Stimulated activated naive CD8-positive, alpha-beta T cell treated with anti-CD3 and anti-CD28 coated beads, Interleukin-15, Interleukin-2, amounts not matched to agents 100 ng/mL and 50 ng/mL, for 24 hours (primary cell): ENCODE results near the gene PTPRM.

Experiments used
- H3K27ac Mint-ChIP-seq: one replicate; pipeline ENCODE4 v1.8.0; 2021; ENCODE audit warnings: mild to moderate bottlenecking, mixed read lengths
- H3K27me3 Mint-ChIP-seq: one replicate; pipeline ENCODE4 v1.8.0; 2021; ENCODE audit warnings: mixed read lengths
- H3K36me3 Mint-ChIP-seq: one replicate; pipeline ENCODE4 v1.8.0; 2021; ENCODE audit warnings: low read depth, mixed read lengths
- H3K4me1 Mint-ChIP-seq: one replicate; pipeline ENCODE4 v1.8.0; 2021; ENCODE audit warnings: low read depth, mixed read lengths
- H3K4me3 Mint-ChIP-seq: one replicate; pipeline ENCODE4 v1.8.0; 2021; ENCODE audit warnings: mild to moderate bottlenecking, mixed read lengths
- H3K9me3 Mint-ChIP-seq: one replicate; pipeline ENCODE4 v1.8.0; 2021; ENCODE audit warnings: mixed read lengths

The PTPRM gene

DNA sequence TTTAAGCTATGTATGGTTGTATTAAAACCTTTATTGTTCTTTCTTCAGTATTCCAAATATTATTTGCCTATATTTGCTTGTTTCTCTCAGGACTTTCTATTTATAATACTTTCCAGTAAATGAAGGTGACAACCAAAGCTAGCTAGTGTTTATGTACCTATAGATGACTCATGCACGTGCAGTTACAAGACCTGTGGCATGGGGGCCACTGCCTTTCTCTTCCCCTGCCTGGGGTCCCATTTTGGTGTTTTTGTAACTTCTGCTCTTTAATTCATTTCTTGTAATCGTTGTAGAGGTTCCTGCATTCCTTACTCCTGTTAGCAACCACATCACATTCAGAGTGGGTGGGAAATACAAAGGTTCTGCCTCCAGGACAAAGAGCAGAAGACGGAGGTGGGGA lies 364.6 kb downstream of the PTPRM start:
- Mint-ChIP-seq H3K27ac (no peak overlapping the region), H3K4me3 (no peak overlapping the region), H3K4me1 (no peaks in the 10 kb centered on the region), H3K36me3 (no peaks in the 10 kb centered on the region), H3K9me3 (no peaks in the 10 kb centered on the region), H3K27me3 (no peaks in the 10 kb centered on the region)

DNA sequence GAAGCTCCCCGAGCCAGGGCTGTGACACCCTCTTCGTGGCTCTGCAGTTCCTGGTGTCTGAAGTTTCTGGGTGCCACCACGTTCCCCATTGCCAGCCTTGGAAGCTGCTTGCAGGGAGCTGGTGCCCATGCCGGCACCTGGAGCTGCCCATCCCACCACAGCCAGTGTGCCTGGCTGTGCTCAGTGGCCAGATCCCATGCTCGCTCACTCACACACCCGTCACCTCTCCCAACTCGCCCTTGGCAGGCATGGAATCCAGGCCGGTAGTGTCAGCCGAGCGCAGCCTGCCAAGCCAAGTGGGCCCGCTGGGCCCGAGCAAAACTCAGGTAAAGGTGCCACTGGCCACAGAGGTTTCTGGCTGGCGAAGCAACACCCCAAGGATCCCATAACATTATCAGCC lies 370.2 kb downstream of the PTPRM start:
- no peaks in the 10 kb centered on the region for H3K4me1 Mint-ChIP-seq
- no peaks in the 10 kb centered on the region for H3K36me3 Mint-ChIP-seq
- no peak overlapping the region for H3K27ac Mint-ChIP-seq
- no peaks in the 10 kb centered on the region for H3K27me3 Mint-ChIP-seq
- no peaks in the 10 kb centered on the region for H3K9me3 Mint-ChIP-seq
- no peak overlapping the region for H3K4me3 Mint-ChIP-seq

GRCh38 chr18:7939521-7939920 lies 372.4 kb downstream of the PTPRM start:
- H3K27me3 Mint-ChIP-seq = no peaks in the 10 kb centered on the region
- peaks cover 4% of the 10 kb centered on the region for H3K9me3 Mint-ChIP-seq
- H3K4me3 Mint-ChIP-seq = no peak overlapping the region
- H3K4me1 Mint-ChIP-seq = no peaks in the 10 kb centered on the region
- no peaks in the 10 kb centered on the region for H3K36me3 Mint-ChIP-seq
- no peak overlapping the region for H3K27ac Mint-ChIP-seq

DNA sequence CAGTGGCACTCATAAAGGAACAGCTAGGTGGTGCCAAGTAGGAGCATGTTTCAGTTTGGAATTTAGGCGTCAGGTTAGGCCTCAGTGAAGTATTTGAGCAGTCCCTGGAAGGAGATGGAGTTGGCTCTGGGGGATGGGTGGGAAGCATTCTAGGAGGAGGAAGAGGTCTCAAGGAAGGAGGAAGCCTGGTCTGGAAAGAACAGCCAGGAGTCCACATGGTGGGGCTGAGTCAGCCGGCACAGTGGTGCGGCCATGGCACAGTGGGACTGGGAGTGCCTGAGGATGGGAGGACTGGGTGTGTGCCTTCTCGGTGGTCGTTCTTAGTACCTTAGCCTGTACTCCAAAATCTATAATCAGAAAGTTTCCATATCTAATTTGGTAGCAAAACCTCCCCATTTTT lies 373.3 kb downstream of the PTPRM start:
- H3K4me1 Mint-ChIP-seq = no peaks in the 10 kb centered on the region
- no peaks in the 10 kb centered on the region for H3K27me3 Mint-ChIP-seq
- peaks cover 4% of the 10 kb centered on the region for H3K9me3 Mint-ChIP-seq
- H3K4me3 Mint-ChIP-seq = no peak overlapping the region
- no peaks in the 10 kb centered on the region for H3K36me3 Mint-ChIP-seq
- H3K27ac Mint-ChIP-seq = no peak overlapping the region

DNA sequence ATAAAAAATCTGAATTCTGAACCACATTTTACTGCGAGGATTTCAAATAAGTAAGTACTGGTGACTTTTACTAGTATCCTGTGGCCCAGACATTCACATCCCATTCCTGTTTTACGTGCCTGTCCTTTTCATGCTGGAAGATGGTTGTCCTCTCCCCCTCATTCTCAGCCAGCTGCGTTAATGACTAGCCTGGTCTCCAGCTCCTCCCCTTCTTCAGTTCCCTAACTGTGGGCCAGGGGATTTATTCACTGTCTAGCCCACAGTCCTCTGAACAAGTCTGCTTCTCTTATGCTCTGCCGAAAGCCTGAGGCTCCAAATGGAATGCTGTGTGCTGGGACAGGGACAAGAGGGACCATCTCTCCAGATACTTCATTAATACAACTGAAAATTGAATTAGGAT lies 373.9 kb downstream of the PTPRM start:
- H3K36me3 Mint-ChIP-seq = no peaks in the 10 kb centered on the region
- no peak overlapping the region for H3K4me3 Mint-ChIP-seq
- peaks cover 4% of the 10 kb centered on the region for H3K9me3 Mint-ChIP-seq
- H3K4me1 Mint-ChIP-seq = no peaks in the 10 kb centered on the region
- H3K27me3 Mint-ChIP-seq = no peaks in the 10 kb centered on the region
- H3K27ac Mint-ChIP-seq = no peak overlapping the region

- H3K4me1 Mint-ChIP-seq = no peaks in the 10 kb centered on the region
- no peak overlapping the region for H3K27ac Mint-ChIP-seq
- H3K36me3 Mint-ChIP-seq = no peaks in the 10 kb centered on the region
- H3K27me3 Mint-ChIP-seq = no peaks in the 10 kb centered on the region
- no peak overlapping the region for H3K4me3 Mint-ChIP-seq
- H3K9me3 Mint-ChIP-seq = peaks cover 4% of the 10 kb centered on the region
These were observed 374.4 kb downstream of the PTPRM start for GRCh38 chr18:7941533-7941932.

DNA sequence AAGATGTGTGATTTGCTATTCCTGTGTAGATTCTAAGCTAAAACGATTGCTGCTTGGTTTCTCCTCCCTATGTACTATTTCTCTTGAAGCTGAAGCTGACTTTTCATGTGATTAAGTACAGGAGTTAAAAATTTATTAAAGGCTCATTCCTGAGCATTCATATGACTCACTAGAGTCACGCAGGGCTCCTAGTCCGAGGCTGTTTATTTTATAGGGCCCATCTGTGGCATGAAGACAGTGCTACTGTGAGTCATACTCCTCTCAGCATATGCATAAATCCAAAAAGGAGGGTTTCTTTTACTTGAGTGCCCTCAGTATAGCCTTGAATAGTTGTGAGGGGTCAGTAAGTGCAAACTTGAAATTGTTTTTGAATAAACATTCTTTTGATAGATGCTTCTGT lies 378.8 kb downstream of the PTPRM start:
- H3K27ac Mint-ChIP-seq = no peak overlapping the region
- H3K4me1 Mint-ChIP-seq = no peaks in the 10 kb centered on the region
- H3K4me3 Mint-ChIP-seq = no peak overlapping the region
- H3K27me3 Mint-ChIP-seq = no peaks in the 10 kb centered on the region
- H3K9me3 Mint-ChIP-seq = peaks cover 4% of the 10 kb centered on the region
- H3K36me3 Mint-ChIP-seq = no peaks in the 10 kb centered on the region

DNA sequence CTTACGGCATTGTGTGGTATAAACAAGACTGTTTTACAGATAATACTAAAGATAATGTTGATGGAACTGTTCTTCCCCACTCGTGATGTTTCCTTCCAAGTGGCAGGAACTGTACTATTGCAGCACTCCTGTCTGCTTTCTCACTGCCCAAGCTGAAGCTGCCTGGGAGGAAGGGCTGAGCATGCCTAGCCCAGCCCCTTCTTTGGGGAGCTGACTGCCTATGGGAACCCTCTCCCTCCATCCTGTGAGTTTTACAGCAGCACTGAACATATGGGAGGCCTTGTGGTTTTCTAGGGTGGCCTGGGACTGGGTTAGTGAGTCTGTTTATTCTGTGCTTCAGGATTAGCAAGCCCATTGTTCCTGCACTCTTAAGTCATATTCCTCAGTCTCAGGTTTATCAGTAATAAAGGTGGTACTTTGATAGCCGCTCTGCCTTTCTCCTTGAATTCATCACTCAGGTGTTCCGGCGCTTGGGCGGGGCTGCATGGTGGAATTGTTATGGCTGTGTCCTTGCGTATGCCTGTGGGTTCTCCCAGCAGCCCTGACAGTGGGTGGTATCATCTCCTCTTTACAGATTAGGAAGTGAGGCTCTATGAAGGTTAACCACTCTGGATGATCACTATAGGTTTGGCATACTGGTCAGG lies 379.7 kb downstream of the PTPRM start:
- Mint-ChIP-seq H3K36me3 (no peaks in the 10 kb centered on the region), H3K4me1 (no peaks in the 10 kb centered on the region), H3K9me3 (peaks cover 4% of the 10 kb centered on the region), H3K27me3 (no peaks in the 10 kb centered on the region), H3K27ac (no peak overlapping the region), H3K4me3 (no peak overlapping the region)

DNA sequence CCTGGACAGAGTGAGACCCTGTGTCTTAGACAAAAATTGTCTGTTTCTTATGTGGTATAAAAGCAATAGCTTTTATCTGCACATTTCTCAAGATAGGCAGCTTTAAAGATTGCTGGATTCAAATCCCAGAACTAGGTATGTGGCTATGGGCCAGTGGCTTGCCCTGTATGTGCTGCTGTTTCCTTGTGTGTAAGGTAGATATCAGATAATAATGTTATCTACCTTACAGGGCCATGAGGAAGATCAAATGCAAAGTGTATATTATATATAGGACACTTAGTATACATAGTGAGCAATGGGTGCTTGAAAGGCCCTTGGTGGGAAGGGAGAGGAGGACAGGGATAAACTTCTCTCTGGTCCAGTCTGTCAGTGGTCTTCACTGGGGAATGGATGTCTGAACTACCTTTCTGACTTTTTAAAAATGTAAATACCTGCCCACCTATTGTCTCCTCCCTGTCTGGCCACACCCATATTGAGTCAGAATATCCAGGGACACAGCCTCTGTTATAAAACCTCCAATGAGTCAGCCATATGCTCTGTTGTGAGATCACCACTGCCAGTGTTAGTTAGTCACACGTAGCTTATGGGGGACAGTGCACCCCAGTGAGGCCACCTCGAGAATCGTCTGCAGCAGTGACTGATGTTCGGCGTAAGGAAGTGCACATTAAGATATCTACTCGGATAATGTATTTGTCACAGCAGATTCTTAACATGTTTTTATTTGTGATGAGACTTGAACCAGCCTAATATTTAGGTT lies 383.4 kb downstream of the PTPRM start:
- Mint-ChIP-seq H3K4me1 (no peaks in the 10 kb centered on the region), H3K36me3 (no peaks in the 10 kb centered on the region), H3K9me3 (no peaks in the 10 kb centered on the region), H3K27me3 (no peaks in the 10 kb centered on the region), H3K4me3 (no peak overlapping the region), H3K27ac (no peak overlapping the region)

- Mint-ChIP-seq H3K9me3 (no peaks in the 10 kb centered on the region), H3K4me3 (no peak overlapping the region), H3K27ac (no peak overlapping the region)
These were observed 386.2 kb downstream of the PTPRM start for GRCh38 chr18:7953095-7953958.

GRCh38 chr18:7954238-7954637 lies 387.1 kb downstream of the PTPRM start:
- Mint-ChIP-seq H3K27ac (no peak overlapping the region), H3K4me3 (no peak overlapping the region), H3K9me3 (no peaks in the 10 kb centered on the region), H3K36me3 (no peaks in the 10 kb centered on the region), H3K4me1 (no peaks in the 10 kb centered on the region), H3K27me3 (no peaks in the 10 kb centered on the region)

More at GRCh38 chr18:7953095-7953958, 386.2 kb downstream of the PTPRM start:
- no peaks in the 10 kb centered on the region for H3K27me3 Mint-ChIP-seq
- H3K36me3 Mint-ChIP-seq = no peaks in the 10 kb centered on the region
- H3K4me1 Mint-ChIP-seq = no peaks in the 10 kb centered on the region

GRCh38 chr18:7955175-7955574 lies 388.1 kb downstream of the PTPRM start:
- no peaks in the 10 kb centered on the region for H3K4me1 Mint-ChIP-seq

GRCh38 chr18:7957297-7957696 lies 390.2 kb downstream of the PTPRM start:
- H3K27ac Mint-ChIP-seq = no peak overlapping the region
- no peaks in the 10 kb centered on the region for H3K36me3 Mint-ChIP-seq
- no peaks in the 10 kb centered on the region for H3K9me3 Mint-ChIP-seq
- H3K4me1 Mint-ChIP-seq = no peaks in the 10 kb centered on the region
- no peaks in the 10 kb centered on the region for H3K27me3 Mint-ChIP-seq
- H3K4me3 Mint-ChIP-seq = no peak overlapping the region

More at GRCh38 chr18:7955175-7955574, 388.1 kb downstream of the PTPRM start:
- Mint-ChIP-seq H3K27ac (no peak overlapping the region), H3K4me3 (no peak overlapping the region), H3K9me3 (no peaks in the 10 kb centered on the region), H3K36me3 (no peaks in the 10 kb centered on the region), H3K27me3 (no peaks in the 10 kb centered on the region)

DNA sequence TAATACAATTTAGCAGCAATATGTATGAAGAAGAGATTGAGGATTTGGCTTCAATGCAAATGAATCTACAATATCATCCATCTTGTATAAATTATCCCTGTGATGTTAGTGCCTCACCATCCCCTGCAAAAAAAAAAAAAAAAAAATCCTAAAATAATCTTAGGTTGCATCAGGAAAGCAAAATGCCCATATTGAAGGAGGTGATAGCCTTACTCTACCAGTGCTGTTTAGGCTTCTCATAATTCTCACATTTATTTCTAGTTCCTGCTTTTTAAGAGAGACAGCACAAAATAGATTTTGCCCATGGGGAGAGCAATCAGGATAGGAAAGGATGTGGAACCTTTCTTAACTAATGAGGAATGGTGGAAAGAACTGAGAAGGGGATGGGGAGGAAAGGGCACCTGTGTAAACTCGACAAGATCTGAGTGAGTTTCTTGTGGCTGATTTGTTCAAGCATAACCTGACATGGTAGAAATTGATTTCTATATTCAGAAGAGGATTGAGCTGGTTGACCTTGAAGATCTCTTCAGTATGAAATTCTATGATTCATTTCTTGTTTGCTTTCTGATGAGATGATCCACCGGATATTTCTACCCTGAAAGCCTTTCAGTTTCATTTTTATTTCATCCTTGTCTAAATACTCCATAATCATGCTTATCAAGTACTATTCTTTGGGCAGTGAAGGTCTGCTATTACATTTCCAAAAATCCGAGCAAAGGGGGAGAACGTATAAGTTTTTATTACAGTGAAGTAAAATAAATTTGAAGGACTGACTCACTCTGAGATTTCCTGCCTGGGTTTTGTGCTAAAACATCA lies 391.2 kb downstream of the PTPRM start:
- Mint-ChIP-seq H3K4me3 (no peak overlapping the region), H3K27me3 (no peaks in the 10 kb centered on the region), H3K36me3 (no peaks in the 10 kb centered on the region), H3K9me3 (no peaks in the 10 kb centered on the region), H3K27ac (no peak overlapping the region), H3K4me1 (no peaks in the 10 kb centered on the region)

DNA sequence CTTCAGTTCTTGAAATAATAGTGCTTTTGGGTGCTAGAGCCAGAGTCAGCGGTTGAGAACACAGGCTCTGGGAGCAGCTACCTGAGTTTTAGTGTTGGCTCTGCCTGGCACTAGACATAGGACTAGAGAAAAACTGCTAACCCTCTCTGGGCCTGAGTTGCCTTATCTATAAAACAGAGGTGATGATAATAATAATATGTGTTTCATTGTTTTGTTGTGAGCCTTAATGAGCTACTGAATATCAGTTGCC lies 391.7 kb downstream of the PTPRM start:
- Mint-ChIP-seq H3K36me3 (no peaks in the 10 kb centered on the region), H3K4me1 (no peaks in the 10 kb centered on the region), H3K9me3 (no peaks in the 10 kb centered on the region), H3K27ac (no peak overlapping the region), H3K4me3 (no peak overlapping the region), H3K27me3 (no peaks in the 10 kb centered on the region)
